ENCODE data around the gene FSD1L.

DNA sequence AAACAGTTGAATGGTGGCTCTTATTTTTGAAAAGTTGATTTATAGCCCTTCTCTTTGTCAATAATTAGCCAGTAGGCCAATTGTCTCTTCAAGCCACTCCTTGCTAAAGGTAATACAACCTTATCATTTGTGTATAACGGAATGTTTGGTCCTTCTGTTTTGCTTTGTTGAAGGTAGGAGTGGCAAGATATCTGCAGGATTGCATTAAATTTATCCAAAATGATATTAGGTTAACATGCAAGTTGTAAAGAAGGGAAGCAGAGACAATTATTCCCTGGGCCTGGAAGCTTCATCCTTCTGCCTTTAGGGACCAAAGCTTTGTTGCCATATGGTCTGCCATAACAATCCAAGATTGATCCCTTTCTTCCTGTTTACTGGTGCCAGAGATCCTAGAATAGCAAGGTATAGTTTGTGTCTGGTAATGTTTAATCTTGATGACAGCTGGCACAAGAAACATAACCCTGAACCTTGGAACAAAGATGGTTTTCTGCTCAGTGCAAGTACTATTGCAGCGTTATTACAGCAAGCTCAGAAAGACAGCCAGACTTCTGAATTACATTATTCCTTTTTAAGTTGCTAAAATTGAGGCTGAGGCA is 15.5 kb upstream of the FSD1L start:
- TF ChIP-seq, protein P1, sequence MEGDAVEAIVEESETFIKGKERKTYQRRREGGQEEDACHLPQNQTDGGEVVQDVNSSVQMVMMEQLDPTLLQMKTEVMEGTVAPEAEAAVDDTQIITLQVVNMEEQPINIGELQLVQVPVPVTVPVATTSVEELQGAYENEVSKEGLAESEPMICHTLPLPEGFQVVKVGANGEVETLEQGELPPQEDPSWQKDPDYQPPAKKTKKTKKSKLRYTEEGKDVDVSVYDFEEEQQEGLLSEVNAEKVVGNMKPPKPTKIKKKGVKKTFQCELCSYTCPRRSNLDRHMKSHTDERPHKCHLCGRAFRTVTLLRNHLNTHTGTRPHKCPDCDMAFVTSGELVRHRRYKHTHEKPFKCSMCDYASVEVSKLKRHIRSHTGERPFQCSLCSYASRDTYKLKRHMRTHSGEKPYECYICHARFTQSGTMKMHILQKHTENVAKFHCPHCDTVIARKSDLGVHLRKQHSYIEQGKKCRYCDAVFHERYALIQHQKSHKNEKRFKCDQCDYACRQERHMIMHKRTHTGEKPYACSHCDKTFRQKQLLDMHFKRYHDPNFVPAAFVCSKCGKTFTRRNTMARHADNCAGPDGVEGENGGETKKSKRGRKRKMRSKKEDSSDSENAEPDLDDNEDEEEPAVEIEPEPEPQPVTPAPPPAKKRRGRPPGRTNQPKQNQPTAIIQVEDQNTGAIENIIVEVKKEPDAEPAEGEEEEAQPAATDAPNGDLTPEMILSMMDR (IDR thresholded peaks at IDR 0.05), result no peak
- TF ChIP-seq ZFX (IDR thresholded peaks at IDR 0.05; ENCODE audit: borderline replicate concordance), result no peak

Data from 22Rv1 (cell line).